Suppressor macrophage treated with lipopolysaccharide for 4 hours (primary cell): ENCODE data around the gene RPS27A.
"Not testable (repeated sequence)": the region's sequence is repeated elsewhere in the genome, so short reads cannot be mapped to it uniquely, and the experiment has no call there.

Experiments
- DNase-seq: peaks from one replicate; pipeline ENCODE4 v3.0.0-alpha.2; 2020

Gene RPS27A

DNA sequence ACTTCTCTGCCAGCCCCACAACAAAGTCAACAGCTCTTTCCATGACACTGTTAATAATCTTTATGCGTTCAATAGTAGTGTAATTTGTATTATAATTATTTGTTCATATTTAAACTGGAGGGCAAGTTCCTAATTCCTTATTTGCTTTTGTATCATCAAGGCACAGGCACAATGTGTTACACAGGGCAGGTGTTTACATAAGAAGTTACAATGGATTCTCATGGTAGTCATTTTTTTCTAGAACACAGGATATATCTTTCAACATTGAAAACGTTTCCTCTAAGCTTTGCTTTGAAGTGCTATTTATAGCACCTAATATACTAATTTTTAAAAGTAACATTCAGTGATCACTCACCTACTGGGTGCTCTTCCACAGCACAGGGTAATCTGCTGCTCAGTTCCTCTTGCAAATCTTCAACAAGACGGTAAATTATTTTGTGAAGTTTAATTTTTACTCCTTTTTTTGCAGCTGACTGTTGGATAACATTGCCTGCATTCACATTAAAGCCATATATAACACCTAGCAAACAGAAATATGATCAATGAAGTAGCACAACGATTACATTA, 7.3 kb downstream of the RPS27A start:
- DNase-seq = no peak

DNA sequence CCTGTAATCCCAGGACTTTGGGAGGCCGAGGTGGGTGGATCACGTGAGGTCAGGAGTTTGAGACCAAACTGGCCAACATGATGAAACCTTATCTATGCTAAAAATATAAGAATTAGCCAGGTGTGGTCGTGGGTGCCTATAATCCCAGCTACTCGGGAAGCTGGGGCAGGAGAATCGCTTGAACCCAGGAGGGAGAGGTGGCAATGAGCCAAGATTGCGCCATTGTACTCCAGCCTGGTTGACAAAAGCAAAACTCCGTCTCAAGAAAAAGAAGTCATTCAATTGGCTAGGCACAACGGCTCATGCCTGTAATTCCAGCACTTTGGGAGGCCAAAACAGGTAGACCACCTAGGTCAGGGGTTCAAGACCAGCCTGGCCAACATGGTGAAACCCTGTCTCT, 9.1 kb downstream of the RPS27A start:
- DNase-seq = not testable (repeated sequence)

DNA sequence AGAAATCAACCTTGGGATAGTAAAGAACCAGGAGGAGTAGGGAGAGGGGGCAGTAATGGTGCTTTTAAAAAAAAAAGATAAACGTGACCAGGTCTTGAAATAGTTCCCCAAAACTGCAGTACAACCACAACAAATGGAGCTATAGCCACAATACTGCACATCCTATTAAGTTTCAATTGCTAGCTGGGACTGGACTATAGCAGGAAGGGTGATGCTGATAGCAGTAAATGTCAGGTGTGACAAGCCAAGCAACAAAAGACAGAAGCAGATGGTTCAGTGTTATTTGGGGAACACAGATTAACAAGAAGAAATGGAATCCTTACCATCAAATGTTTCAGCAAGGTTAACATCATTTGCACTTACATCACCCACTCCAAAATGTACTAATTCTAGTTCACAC, 10.1 kb downstream of the RPS27A start:
- no peak for DNase-seq

DNA sequence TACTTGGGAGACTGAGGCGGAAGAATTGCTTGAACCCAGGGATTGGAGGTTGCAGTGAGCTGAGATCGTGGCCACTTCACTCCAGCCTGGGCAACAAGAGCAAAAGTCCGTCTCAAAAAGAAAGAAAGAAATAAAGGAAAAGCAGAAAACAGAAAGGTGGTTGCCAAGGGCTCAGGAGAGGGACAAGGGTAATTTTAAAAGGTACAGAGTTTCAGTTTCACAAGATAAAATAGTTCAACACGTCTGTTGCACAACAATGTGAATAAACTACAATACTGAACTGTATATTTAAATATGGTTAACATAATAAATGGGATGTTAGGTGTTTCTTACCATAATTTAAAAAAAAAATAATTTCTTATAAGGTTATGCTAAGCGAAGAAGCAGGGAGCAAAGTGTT, 12.9 kb downstream of the RPS27A start:
- DNase-seq = no peak

DNA sequence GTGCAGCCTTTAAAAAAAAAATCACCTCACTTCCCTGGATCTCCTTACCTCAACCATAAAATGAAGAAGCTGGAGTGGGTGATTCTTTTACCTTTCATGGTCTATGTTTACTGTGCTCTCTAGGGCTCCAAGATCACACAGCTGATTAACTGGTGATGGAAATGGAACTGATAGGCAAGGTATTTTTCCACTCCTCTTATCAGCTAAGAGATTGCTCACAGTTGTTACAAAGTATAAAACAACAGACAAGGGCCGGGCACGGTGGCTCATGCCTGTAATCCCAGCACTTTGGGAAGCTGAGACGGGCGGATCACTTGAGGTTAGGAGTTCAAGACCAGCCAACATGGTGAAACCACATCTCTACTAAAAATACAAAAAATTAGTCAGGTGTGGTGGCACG, 14.5 kb downstream of the RPS27A start:
- DNase-seq = no peak

DNA sequence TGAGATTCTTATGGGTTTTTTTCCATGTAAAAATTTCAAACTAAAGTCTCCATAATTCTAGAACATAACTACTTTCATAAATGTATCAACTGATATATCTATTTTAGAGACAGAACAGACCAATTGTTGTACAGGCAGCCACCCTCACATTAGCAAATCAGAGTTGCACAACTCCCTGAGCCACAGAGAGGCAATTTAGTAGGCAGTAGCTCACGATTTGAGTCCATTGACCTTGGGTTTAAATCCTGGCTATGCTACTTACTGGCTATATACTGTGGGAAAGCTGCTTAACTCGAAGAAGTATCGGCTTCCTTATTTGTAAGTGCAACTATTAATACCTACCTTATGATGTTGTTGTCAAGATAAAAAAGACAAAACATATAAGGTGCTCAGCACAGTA, 20.3 kb downstream of the RPS27A start:
- DNase-seq = no peak

DNA sequence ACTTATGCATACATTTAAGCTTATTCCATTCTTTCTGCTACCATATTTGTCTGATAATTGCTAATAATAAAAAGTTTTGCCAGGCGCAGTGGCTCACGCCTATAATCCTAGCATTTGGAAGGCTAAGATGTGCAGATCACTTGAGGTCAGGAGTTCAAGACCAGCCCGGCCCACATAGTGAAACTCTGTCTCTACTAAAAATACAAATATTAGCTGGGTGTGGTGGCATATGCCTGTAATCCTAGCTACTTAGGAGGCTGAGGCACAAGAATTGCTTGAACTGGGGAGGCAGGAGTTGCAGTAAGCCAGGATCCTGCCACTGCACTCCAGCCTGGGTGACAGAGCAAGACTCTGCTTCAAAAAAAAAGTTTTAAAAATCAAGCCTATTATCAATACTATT, 27.1 kb downstream of the RPS27A start:
- DNase-seq = not testable (repeated sequence)

DNA sequence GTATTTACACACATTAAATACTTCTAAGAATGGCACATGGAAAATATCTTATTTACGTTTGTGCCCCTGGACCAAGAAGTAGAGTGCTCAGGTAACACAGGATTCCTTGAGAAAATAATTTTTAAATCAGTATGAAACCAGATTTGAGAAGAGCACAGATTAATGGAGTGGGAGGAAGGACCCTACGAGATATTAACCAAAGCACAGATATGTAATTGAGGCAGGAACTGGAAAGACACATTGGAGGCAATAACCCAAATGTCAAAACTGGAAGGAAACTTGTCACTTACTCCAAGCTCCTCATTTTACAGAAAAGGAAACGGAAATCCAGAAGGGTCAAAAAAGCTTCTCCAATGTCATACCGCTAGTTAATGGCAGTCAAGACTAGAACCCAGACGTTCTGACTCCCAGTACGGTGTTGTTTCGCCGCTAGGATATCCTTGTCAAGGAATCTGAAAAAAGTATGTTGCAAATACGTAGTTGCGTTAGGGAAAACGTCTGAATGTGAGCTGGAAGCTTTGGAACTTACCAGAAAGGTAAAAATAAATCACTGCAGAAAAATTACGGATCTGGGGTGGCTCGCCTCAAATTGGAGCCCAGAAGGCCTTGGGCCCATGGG, 35.9 kb downstream of the RPS27A start:
- peak; percentile 17 for DNase-seq

DNA sequence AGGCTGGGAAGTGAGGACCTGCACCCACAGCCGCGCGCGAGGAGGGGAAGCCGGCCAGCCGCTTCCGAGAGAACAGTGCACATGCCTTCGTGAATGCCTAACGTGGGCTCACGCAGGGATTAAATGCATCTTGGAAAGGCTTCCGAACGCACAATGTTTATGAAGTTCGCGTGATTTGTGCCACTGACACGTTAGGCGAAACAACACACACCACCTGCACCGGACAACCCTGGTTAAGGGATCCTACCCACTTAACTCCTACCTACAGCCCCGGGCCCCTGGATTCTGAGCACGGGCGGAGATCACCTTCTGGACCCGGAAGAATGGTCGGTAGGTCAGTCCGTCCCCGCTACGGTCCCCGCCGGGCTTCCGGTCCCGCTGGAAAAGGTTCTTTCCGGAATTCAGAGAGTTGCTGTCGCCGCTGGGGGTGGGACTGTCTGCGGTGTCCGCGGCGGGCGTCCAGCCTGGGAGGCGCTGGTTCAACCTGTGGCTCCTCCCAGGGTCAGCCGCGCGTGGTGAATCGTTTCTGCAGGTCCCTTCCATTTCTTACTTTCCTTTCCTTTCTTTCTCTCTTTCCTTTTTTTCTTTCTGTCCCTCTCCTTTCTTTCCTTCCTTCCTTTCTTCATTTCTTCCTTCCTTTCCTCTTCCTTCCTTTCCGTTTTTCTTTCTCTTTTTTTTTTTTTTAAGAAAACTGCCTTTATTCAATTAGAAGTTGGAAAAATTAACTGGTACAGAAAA, 36.6 kb downstream of the RPS27A start, which contains the start of gene MTIF2:
Gene MTIF2 (minus strand): TSS at position 325 of the 738 bp plus-strand sequence. CDS start 5,373 bp downstream, outside the sequence.
- peak; percentile 96 for DNase-seq

DNA sequence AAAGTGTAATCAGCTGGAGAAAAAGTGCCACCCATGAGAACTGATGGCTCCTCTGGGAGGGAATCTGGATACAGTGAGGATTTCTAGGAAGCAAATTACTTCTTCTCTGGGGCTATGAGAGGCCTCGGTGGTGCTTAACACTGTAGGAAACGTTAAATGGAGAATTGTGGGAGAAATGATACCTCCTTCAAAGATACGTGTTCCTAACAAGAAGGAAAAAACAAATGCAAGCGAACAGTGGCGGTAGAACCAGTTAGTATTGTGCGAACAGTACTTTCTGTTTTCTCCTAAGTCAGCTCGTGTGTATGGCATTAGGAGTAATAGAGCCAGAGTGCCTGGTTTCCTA, 37.1 kb downstream of the RPS27A start:
- DNase-seq = no peak

DNA sequence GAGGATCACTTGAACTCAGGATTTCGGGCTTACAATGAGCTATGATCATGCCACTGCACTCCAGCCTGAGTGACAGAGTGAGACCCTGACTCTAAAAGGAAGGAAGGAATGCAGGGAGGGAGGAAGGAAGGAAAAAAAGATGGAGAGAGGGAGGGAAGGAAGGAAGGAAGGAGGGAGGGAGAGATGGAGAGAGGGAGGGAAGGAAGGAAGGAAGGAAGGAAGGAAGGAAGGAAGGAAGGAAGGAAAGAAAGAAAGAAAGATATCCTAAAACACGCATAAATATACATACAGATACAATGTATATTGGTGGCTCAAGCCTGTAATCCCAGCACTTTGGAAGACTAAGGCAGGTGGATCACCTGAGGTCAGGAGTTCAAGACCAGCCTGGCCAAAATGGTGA, 41.9 kb downstream of the RPS27A start:
- not testable (repeated sequence) for DNase-seq

DNA sequence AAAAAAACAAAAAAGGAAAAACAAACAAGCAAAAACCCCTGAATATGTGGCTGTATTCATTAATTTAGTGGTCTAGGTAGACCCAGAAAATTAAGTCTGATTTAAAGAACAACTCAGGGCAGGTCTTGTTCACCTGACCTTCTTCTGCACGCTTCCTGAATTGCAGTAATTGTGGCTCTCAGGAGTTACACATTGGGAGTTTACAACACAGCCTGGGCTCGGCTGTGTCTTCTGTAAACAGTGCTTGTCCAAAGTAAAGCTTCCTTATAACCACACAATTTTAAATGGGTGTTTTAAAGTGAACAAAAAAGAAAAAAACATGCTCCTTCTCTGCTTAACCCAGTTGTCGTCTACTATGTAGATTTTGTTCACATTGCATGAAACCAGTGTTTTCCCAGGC, 44.8 kb downstream of the RPS27A start:
- DNase-seq = no peak

DNA sequence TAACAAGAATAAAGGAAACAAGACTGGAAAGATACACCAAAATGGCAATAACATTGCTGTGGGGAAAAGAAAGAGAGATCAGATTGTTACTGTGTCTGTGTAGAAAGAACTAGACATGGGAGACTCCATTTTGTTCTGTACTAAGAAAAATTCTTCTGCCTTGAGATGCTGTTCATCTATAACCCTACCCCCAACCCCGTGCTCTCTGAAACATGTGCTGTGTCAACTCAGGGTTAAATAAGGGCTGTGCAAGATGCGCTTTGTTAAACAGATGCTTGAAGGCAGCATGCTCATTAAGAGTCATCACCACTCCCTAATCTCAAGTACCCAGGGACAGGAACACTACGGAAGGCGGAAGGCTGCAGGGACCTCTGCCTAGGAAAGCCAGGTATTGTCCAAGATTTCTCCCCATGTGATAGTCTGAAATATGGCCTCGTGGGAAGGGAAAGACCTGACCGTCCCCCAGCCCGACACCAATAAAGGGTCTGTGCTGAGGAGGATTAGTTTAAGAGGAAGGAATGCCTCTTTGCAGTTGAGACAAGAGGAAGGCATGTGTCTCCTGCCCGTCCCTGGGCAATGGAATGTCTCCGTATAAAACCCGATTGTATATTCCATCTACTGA, 46.8 kb downstream of the RPS27A start:
- DNase-seq = not testable (repeated sequence)

DNA sequence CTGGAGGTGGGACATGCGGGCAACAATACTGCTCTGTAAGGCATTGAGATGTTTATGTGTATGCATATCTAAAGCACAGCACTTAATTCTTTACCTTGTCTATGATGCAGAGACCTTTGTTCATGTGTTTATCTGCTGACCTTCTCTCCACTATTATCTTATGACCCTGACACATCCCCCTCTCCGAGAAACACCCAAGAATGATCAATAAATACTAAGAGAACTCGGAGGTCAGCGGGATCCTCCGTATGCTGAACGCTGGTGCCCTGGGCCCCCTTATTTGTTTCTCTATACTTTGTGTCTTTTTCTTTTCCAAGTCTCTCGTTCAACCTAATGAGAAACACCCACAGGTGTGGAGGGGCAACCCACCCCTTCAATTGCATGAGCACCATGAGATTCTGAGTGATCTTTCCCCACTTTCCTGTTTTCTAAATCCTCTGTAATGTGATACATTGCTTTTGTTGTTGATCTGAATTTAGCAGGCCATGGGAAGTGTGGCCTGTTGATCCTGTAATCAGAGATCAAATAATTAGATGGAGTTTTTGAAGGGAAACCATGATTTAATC, 47.5 kb downstream of the RPS27A start:
- not testable (repeated sequence) for DNase-seq

DNA sequence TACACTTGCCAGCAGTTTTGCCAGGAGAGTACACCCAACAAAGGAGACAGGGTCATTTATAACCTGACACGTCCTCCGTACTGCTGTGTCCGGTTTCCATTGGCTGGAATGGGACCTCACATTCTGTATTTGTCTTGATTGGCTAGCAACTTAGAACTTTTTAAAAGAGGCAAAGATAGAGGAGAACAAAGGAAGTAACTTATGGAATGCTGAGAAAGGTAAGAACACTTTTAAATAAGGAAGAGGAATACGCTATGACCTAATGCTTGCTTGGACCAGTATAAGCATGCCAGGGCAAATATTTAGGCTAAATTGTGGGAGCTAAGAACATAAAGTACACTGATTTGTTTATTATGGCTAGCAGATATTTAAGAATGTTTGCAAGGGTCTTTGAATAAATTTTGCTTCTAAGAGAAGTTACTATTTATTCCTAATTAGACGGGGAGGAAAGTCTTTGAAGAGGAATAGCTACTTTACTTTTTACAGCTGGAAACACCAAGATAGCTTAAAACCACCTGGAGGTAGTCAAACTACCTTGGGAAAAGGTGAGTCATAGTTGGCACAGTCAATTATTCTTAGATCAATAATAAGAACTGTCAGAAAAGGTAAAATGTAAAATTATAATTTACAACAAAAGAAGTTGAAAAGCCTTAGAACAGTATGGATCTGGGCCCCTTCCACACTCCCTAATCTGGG, 48.5 kb downstream of the RPS27A start:
- DNase-seq = not testable (repeated sequence)

DNA sequence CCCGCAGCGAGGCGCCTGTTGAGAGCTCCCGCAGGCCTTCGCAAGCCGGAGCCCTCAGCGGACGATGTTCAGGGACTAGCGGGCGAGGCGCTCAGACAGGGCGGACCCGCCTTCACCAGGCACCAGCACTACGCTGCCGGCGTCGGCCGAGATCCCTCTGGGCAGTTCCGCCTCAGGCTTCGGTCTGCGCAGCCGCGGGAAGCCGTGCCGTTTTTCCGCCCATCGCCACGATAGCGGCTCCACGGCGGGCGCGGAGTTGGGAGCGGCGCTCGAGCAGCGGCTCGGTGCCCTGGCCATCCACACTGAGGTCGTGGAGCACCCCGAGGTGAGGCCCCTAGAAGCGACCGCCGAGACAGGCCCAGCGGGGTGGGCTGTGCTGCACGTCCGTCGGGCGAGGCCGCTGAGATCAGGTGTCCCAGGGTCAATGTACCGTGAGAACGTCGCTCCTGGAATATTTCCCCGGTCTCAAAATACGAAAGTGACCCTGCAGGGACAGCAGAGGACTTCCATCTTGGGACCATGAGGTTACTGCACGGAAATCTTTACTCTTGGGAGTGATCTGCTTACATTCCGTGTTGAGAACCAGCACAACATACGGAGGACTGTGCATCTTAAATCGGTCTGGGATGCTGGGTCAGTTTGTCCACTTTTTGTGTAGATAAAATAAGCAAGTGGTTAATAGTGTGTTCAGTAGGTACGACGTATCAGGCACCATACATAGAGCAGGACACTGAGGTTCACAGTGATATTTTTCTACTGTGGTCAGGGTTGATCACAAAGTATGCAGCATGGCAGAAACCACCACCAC, 49.8 kb downstream of the RPS27A start:
- DNase-seq = peak; percentile 90

DNA sequence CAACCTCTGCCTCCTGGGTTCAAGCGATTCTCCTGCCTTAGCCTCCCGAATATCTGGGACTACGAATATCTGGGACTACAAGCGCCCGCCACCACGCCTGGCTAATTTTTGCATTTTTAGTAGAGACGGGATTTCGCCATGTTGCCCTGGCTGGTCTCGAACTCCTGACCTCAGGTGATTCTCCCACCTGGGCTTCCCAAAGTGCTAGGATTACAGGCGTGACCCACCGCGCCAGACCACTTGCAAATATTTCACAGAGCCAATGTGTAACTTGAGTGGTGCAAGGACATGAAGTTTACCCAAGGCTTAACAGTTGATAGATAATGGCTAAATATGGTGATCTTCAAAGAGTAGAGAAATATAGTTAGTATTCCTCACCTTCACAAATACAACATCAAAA, 50.6 kb downstream of the RPS27A start:
- DNase-seq = no peak
